C4-2B (cell line): Measurements from ENCODE around the gene CLEC4A.

Source experiments
- ZFX ChIP-seq: fragments of 450-650 bp; IDR thresholded peaks from 2 replicates; pipeline ENCODE4 v1.6.1; 2017
- TF ChIP-seq, protein P1 (sequence below): fragments of 450-650 bp; conservative IDR thresholded peaks from 2 replicates; pipeline ENCODE4 v1.5.1; 2017; ENCODE audit warnings: mild to moderate bottlenecking

DNA sequence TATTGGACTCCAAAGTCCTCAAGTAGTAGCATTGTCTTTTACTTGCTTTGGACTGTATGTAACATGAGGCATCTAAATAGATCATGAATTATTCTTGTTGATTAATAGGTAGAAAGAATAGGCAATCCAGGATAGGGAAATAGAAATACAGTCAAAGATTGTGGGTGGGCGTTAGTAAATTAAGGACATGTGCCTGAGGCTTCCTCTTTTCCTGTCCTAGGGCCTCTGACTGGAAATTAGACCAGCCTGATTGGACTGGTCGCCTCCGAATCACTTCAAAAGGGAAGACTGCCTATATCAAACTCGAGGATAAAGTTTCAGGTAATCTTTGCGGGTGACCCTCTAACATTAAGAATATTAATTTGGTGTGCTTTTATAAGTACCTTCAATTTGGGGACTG, 33.7 kb upstream of the CLEC4A start:
- TF ChIP-seq, protein P1, sequence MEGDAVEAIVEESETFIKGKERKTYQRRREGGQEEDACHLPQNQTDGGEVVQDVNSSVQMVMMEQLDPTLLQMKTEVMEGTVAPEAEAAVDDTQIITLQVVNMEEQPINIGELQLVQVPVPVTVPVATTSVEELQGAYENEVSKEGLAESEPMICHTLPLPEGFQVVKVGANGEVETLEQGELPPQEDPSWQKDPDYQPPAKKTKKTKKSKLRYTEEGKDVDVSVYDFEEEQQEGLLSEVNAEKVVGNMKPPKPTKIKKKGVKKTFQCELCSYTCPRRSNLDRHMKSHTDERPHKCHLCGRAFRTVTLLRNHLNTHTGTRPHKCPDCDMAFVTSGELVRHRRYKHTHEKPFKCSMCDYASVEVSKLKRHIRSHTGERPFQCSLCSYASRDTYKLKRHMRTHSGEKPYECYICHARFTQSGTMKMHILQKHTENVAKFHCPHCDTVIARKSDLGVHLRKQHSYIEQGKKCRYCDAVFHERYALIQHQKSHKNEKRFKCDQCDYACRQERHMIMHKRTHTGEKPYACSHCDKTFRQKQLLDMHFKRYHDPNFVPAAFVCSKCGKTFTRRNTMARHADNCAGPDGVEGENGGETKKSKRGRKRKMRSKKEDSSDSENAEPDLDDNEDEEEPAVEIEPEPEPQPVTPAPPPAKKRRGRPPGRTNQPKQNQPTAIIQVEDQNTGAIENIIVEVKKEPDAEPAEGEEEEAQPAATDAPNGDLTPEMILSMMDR = no peak
- TF ChIP-seq ZFX = no peak
